Fibroblast of pulmonary artery (primary cell): ENCODE measurements around the gene DDX3X.

Source experiments
- DNase-seq: peaks from one replicate; pipeline ENCODE4 v3.0.0-alpha.2; 2010; ENCODE audit warnings: low read depth
- H3K4me3 ChIP-seq: replicated peaks from 2 replicates; pipeline ENCODE4 v1.5.1; 2011; ENCODE audit warnings: low read depth, mild to moderate bottlenecking, control low read depth, low read length, moderate library complexity
- TF ChIP-seq, protein P1 (sequence below): IDR thresholded peaks from 2 replicates; pipeline ENCODE4 v1.5.1; 2011; ENCODE audit warnings: mild to moderate bottlenecking, control low read depth, low read length, inconsistent platforms; ENCODE audit errors: missing control alignments

DDX3X gene

DNA sequence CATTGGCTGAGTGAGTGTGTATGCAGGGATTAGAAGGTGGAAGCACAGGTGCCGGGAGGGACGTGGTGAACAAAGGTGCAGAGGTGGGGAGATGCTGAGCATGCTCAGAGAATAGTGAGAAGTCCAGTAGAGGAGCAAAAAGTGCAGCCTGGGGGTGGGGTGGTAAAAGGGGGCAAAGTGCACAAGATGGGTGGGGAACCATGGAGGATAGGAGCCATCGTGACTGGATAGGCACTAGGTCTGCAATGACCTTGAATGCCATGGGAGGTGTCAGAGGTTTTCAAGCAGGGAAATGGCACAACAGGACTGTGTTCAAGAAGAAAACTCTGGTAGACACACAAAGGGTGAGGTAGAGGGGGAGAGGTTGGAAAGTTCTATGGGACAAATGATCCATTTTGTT, 6.6 kb upstream of the DDX3X start:
- H3K4me3 ChIP-seq: no peak overlapping the region
- TF ChIP-seq, protein P1, sequence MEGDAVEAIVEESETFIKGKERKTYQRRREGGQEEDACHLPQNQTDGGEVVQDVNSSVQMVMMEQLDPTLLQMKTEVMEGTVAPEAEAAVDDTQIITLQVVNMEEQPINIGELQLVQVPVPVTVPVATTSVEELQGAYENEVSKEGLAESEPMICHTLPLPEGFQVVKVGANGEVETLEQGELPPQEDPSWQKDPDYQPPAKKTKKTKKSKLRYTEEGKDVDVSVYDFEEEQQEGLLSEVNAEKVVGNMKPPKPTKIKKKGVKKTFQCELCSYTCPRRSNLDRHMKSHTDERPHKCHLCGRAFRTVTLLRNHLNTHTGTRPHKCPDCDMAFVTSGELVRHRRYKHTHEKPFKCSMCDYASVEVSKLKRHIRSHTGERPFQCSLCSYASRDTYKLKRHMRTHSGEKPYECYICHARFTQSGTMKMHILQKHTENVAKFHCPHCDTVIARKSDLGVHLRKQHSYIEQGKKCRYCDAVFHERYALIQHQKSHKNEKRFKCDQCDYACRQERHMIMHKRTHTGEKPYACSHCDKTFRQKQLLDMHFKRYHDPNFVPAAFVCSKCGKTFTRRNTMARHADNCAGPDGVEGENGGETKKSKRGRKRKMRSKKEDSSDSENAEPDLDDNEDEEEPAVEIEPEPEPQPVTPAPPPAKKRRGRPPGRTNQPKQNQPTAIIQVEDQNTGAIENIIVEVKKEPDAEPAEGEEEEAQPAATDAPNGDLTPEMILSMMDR: no peak
- no peak for DNase-seq

DNA sequence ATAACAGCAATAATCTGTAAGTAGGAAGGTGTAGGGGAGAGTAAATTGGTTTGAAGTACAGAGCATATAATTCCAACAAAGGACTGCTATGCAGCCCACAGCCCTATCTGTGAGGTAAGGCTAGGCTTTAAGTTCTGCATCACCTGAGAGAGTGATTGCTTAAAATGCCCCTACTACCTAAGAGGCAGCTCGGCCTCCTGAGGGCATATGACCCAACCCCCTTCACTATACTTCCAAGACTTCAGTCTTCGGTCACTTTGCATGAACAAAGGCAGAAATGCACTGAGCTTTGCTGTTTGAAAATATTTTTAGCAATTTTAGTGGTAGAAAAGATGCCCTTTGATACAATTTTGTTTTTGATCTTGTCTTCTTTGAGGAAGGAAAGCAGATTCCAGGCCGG, 4.9 kb upstream of the DDX3X start:
- TF ChIP-seq, protein P1: no peak
- no peak for DNase-seq
- H3K4me3 ChIP-seq: no peak overlapping the region

DNA sequence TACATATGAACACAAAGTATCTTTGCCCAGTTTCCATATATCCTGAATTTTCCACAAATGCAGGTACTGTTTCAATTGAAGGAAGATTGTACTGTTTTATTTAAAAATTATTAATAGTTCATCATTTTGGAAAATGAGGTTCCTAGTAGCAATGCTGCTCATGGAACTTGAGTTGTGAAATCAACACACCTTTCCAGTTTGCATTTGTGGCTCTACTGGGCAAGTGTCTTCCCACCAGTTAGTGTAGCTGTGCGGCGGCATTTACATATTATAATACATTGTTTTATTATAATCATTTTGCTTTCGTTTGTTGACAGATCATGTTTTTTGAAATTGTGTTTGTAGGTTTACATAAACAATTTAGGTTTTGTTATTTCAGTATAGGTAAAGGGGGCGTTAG, 2.0 kb upstream of the DDX3X start:
- H3K4me3 ChIP-seq: peak overlapping the region; percentile 24

DNA sequence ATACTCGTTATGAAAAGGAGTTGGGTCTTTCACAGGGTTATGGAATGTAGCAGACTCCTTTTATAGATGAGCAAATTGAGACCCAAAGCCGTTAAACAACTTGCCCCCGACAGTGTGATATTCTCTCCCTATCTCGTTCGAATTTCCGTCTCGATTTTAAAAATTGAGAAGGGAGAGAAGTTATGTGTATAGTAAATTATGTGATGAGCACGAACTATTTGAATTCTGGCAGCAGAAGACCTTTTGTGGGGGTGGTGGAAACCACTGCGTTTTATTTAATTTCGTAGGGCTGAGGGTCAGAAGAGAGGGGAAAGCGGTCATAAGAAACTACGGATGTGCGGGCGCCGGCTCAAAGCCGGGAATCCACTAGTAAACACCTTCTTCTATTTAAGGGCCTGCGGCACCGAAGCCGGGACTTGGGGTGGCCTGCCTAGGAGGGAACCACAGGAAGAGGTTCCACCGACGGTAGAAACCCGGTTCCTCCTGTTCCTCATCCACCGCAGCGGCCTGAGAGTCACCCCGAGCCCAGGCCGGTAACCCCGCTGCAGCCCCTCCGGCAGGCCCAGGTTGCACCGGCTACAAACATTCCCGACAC, 1.5 kb upstream of the DDX3X start:
- DNase-seq: peak; percentile 33
- TF ChIP-seq, protein P1: no peak
- H3K4me3 ChIP-seq: peak overlapping the region; percentile 90

More for the DNA sequence above, 2.0 kb upstream of the DDX3X start:
- no peak for DNase-seq
- TF ChIP-seq, protein P1: no peak

DNA sequence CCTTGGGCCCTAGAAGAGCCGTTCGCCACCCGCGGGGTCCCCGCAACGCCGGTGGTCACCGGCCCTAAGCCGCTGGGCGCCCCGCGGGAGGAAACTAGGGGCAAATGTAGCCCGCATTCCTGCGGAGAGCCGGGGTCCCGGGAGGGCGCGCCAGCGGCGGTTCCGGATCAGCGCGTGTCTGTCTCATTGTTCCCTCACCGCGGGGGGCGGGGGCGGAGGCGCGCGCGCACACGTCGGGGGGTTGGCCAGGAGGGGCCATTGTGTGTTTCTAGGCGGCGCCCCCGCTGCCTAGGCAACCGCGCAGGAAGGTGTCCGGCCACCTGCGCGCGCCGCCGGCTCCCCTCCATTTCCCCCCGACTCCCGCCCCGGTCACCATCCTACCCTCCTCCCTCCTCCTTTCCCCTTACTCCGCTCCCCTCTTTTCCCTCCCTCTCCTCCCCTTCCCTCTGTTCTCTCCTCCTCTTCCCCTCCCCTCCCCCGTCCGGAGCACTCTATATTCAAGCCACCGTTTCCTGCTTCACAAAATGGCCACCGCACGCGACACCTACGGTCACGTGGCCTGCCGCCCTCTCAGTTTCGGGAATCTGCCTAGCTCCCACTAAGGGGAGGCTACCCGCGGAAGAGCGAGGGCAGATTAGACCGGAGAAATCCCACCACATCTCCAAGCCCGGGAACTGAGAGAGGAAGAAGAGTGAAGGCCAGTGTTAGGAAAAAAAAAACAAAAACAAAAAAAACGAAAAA, 789 bp upstream of the DDX3X start:
- DNase-seq: peak; percentile 85
- TF ChIP-seq, protein P1: no peak
- H3K4me3 ChIP-seq: peak overlapping the region; percentile 90

DNA sequence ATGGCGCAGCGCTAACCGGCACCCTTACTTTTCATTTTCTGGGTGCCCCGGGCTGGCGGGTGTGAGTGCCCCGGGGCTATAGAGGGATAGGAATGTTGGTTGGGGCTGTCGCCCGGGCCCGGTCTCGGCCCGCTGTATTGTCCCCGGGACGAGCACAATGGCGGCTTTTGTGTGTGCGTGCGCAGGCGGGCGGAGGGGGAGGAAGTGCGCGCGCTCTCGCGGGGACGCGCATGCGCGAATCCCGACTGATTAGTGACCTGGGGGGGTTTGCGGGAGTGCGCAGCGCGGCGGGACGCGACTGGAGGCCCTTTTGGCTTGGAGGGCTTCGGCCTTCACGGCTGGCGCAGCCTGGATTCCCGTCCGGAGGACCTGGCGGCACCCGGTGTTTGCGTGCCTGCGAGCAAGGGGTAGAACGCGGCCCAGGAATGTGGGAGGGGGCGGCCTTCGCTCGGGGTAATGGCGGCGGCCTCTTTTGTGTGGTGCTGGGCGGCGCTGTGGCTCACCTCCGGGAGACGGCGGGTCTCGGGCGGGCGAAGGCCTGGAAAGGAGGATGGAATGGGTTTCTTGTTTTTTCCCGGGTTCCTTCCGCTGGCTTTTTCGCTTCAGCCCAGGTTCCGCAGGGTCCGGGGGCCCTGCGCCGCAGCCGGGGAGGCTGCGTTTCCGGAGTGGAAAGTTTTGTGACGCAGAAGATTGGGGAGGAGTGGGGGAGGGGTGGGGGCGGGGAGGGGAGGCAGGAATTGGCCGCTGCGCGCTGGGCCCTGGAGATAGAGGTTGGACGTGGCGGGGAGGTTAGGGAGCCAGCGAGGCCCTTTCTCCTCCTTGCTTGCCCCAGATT, 618 bp downstream of the DDX3X start:
- TF ChIP-seq, protein P1: no peak
- peak; percentile 68 for DNase-seq
- H3K4me3 ChIP-seq: peak overlapping the region; percentile 90
